Spinal cord (tissue), 10 donors: ENCODE measurements around the gene CYTH4. TPM values are rescaled to one million over a fixed set of nuclear protein-coding genes. Genes with fewer than 3 reads are reported as not detected.

Experiments
- DNase-seq, 6 donors: peaks; one replicate each; pipeline versions ENCODE4 v3.0.0 to v3.0.0-alpha.2; 2013 to 2015; ENCODE audit warnings: low spot score in 6 of 6, low read depth in 4 of 6
- H3K27ac ChIP-seq: one replicate; pipeline ENCODE4 v1.5.1; 2013; ENCODE audit warnings: low read depth, low read length, control low read depth
- H3K27me3 ChIP-seq: one replicate; pipeline ENCODE4 v1.6.1; 2013; ENCODE audit warnings: low read length; ENCODE audit not compliant: control insufficient read depth, insufficient read depth
- H3K36me3 ChIP-seq: one replicate; pipeline ENCODE4 v1.6.1; 2013; ENCODE audit warnings: low read length; ENCODE audit not compliant: control insufficient read depth, insufficient read depth
- H3K4me1 ChIP-seq: one replicate; pipeline ENCODE4 v1.6.1; 2013; ENCODE audit warnings: low read length; ENCODE audit not compliant: control insufficient read depth, insufficient read depth
- H3K4me3 ChIP-seq: one replicate; pipeline ENCODE4 v1.5.1; 2013; ENCODE audit warnings: low read depth, low read length, control low read depth
- H3K9me3 ChIP-seq: one replicate; pipeline ENCODE4 v1.6.1; 2013; ENCODE audit warnings: low read length; ENCODE audit not compliant: control insufficient read depth, insufficient read depth
- WGBS: methylation state at CpG from one replicate; pipeline ENCODE4 v1.1.5; 2013; ENCODE audit warnings: missing lambda C conversion rate; ENCODE audit not compliant: insufficient coverage; 5-methylcytosine and 5-hydroxymethylcytosine counted together
- polyA plus RNA-seq, 2 donors: library from polyadenylated mRNA; unstranded; fragments of 120-200 nt; gene quantifications; one replicate each; pipeline ENCODE4 v1.2.1, GENCODE V29; 2013; ENCODE audit not compliant: insufficient read length in 2 of 2
- total RNA-seq, 2 donors: library from RNA; depleted of rRNA in 1 of 2; stranded (reverse); fragments of 120-200 nt in 1 of 2; fragments of >200 nt in 1 of 2; gene quantifications; one replicate each; pipeline versions ENCODE4 v1.2.3 to v1.2.4, GENCODE V29; 2013 to 2014
- donor health status: healthy.

CYTH4 gene
- total and polyA plus RNA-seq, 4 donors = 5.8 to 9.4 (median 7.9) TPM

- H3K9me3 ChIP-seq = peaks cover 2% of the 10 kb centered on the region
- H3K36me3 ChIP-seq = no peaks in the 10 kb centered on the region
- no peak overlapping the region for H3K4me3 ChIP-seq
- DNase-seq = no peak
- 40% methylated on average over 3 of the region's 10 CpGs for WGBS
- H3K4me1 ChIP-seq = peaks cover 36% of the 10 kb centered on the region
- H3K27ac ChIP-seq = no peak overlapping the region
- H3K27me3 ChIP-seq = no peaks in the 10 kb centered on the region
Measured at GRCh38 chr22:37304595-37305343, 22.5 kb downstream of the CYTH4 start.

- DNase-seq = no peak
- Histone ChIP-seq H3K27ac (no peak overlapping the region), H3K4me1 (peaks cover 37% of the 10 kb centered on the region)
Measured at GRCh38 chr22:37305887-37306286, 23.6 kb downstream of the CYTH4 start.

DNA sequence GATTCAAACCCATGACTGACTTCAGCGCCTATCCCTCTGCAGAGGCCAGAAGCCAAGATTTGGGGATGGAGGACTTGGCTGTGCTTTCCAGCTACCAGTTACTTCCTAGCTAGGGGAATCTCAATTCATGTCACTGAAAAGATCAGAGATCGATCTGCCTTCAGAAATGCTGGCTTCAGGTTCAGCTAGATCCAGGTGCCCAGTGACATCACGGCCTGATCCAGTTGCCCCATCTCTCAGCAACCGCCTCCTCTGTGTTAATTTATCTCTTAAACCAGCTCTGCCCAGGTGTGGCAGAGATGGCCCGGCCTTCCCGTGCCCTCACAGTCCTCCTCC lies 24.2 kb downstream of the CYTH4 start:
- peaks cover 36% of the 10 kb centered on the region for H3K4me1 ChIP-seq

More at GRCh38 chr22:37305887-37306286, 23.6 kb downstream of the CYTH4 start:
- Histone ChIP-seq H3K9me3 (peaks cover 2% of the 10 kb centered on the region), H3K27me3 (no peaks in the 10 kb centered on the region), H3K36me3 (no peaks in the 10 kb centered on the region), H3K4me3 (no peak overlapping the region)
- 79% methylated on average over 2 of the region's 2 CpGs for WGBS

DNA sequence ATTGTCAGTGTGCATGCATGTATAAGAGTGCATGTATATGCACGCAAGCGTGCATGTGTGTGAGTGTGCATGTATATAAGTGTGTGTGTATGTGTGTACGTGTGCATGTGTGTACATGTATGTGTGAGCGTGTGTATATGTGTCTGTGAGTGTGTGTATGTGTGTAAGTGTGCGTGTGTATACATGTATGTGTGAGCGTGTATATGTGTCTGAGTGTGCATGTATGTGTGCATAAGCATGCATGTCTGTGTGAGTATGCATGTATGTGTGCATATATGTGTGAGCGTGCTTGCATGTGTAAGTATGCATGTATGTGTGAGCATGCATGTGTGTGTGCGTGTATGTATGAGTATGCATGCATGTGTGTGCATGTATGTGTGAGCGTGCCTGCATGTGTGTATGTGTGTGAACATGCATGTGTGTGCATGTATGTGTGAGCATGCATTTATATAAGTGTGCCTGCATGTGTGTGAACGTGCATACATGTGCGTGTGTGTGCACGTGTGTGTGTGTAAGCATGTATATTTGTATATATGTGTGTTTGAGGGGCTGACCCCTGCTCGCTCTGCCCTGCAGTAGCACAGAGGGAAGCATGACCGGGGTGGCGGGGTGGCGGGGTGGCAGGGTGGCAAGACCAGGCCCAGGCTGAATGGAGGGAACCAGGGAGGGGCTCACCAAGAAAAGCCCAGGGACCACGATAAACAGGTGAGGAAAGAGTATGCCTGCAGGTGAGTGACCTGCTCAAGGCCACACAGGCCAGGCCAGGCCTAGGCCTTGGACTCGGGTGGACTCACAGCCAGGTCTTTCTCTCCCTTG lies 26.3 kb downstream of the CYTH4 start:
- no peak overlapping the region for H3K27ac ChIP-seq
- no peak for DNase-seq
- H3K4me1 ChIP-seq = peaks cover 25% of the 10 kb centered on the region
- no peak overlapping the region for H3K4me3 ChIP-seq
- H3K9me3 ChIP-seq = no peaks in the 10 kb centered on the region
- WGBS = 89% methylated on average over 18 of the region's 18 CpGs
- no peaks in the 10 kb centered on the region for H3K27me3 ChIP-seq
- no peaks in the 10 kb centered on the region for H3K36me3 ChIP-seq

More for the DNA sequence above, 24.2 kb downstream of the CYTH4 start:
- H3K27me3 ChIP-seq = no peaks in the 10 kb centered on the region
- H3K4me3 ChIP-seq = no peak overlapping the region
- H3K9me3 ChIP-seq = no peaks in the 10 kb centered on the region
- H3K27ac ChIP-seq = peak overlapping the region; percentile 50
- WGBS = 87% methylated on average over 5 of the region's 6 CpGs
- no peaks in the 10 kb centered on the region for H3K36me3 ChIP-seq
- no peak for DNase-seq

GRCh38 chr22:37309211-37310074 lies 27.1 kb downstream of the CYTH4 start:
- Histone ChIP-seq H3K27ac (no peak overlapping the region), H3K9me3 (no peaks in the 10 kb centered on the region), H3K4me3 (no peak overlapping the region), H3K27me3 (no peaks in the 10 kb centered on the region), H3K4me1 (peaks cover 25% of the 10 kb centered on the region), H3K36me3 (no peaks in the 10 kb centered on the region)
- DNase-seq = no peak
- WGBS = 79% methylated on average over 21 of the region's 26 CpGs

- H3K4me3 ChIP-seq = no peak overlapping the region
- WGBS = 48% methylated on average over 11 of the region's 11 CpGs
- no peak for DNase-seq
- H3K27ac ChIP-seq = no peak overlapping the region
- H3K9me3 ChIP-seq = no peaks in the 10 kb centered on the region
- peaks cover 25% of the 10 kb centered on the region for H3K4me1 ChIP-seq
- H3K36me3 ChIP-seq = no peaks in the 10 kb centered on the region
- H3K27me3 ChIP-seq = no peaks in the 10 kb centered on the region
Measured at GRCh38 chr22:37310075-37310606, 27.8 kb downstream of the CYTH4 start.

GRCh38 chr22:37310815-37311595 lies 28.7 kb downstream of the CYTH4 start:
- Histone ChIP-seq H3K27ac (no peak overlapping the region), H3K27me3 (no peaks in the 10 kb centered on the region), H3K36me3 (no peaks in the 10 kb centered on the region), H3K9me3 (no peaks in the 10 kb centered on the region), H3K4me1 (peaks cover 25% of the 10 kb centered on the region), H3K4me3 (no peak overlapping the region)
- DNase-seq = no peak
- WGBS = 82% methylated on average over 22 of the region's 25 CpGs

DNA sequence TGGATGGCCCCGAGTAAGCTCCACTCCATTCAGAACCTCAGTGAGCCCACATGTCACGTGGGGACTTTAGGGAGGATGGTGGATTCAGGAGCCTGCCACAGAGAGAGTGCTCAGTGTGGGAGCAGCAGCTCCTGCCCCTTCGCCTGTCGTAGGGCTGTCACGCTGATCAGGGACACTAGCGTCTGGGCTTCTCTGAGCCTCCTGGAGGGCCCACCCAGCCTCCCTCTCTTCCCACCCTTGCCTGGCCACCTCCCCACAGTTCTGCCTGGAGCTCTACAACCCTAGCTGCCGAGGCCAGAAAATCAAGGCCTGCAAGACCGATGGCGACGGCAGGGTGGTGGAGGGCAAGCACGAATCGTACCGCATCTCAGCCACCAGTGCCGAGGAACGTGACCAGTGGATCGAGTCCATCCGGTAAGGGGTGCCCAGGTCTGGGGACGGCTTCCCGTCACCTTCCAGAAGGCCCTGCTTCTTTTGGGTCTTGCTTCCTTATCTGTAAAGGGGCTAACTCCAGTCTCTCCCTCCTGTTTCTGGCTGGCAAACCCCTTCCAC lies 29.5 kb downstream of the CYTH4 start:
- H3K27ac ChIP-seq = no peak overlapping the region
- H3K27me3 ChIP-seq = no peaks in the 10 kb centered on the region
- peaks cover 23% of the 10 kb centered on the region for H3K4me1 ChIP-seq
- WGBS = 83% methylated on average over 16 of the region's 19 CpGs
- no peaks in the 10 kb centered on the region for H3K36me3 ChIP-seq
- no peak for DNase-seq
- H3K4me3 ChIP-seq = no peak overlapping the region
- no peaks in the 10 kb centered on the region for H3K9me3 ChIP-seq
